ENCODE results near the gene SEPTIN10. TPM values are rescaled to one million over a fixed set of nuclear protein-coding genes. Genes with fewer than 3 reads are reported as not detected.

SEPTIN10 gene
- total and polyA plus RNA-seq, 7 donors = 20.6 to 39.8 (median 32.3) TPM

GRCh38 chr2:109503191-109503590, 110.6 kb downstream of the SEPTIN10 start:
- Histone ChIP-seq H3K27me3 (ENCODE audit: insufficient read depth in 3 of 3, low read length in 2 of 3) (no peaks in the 10 kb centered on the region), H3K4me3 (no peak overlapping the region), H3K36me3 (ENCODE audit: insufficient read depth in 1 of 2, low read depth in 1 of 2) (peaks cover 0 to 7% of the 10 kb centered on the region in 2 donors), H3K4me1 (peaks cover 5% of the 10 kb centered on the region), H3K9me3 (no peaks in the 10 kb centered on the region), H3K27ac (no peak overlapping the region)
- intact Hi-C loops (cut with DNase I) = no loop called here
- no peak for ATAC-seq
- TF ChIP-seq CTCF (IDR thresholded peaks at IDR 0.05) = no peak
- DNase-seq = no peak
- 77 to 83% (median 78%) methylated on average over 5 of the region's 5 CpGs for WGBS, 3 donors

GRCh38 chr2:109501461-109501860, 112.3 kb downstream of the SEPTIN10 start:
- peaks cover 0 to 7% of the 10 kb centered on the region in 2 donors for H3K36me3 ChIP-seq (ENCODE audit: insufficient read depth in 1 of 2, low read depth in 1 of 2)
- H3K4me1 ChIP-seq = peaks cover 14% of the 10 kb centered on the region
- ATAC-seq = no peak
- no peak overlapping the region for H3K27ac ChIP-seq
- H3K27me3 ChIP-seq (ENCODE audit: insufficient read depth in 3 of 3, low read length in 2 of 3) = no peaks in the 10 kb centered on the region
- H3K9me3 ChIP-seq = no peaks in the 10 kb centered on the region
- DNase-seq = no peak
- no peak for TF ChIP-seq CTCF (IDR thresholded peaks at IDR 0.05)
- WGBS, 3 donors = 94 to 95% (median 95%) methylated on average over 21 of the region's 21 CpGs
- intact Hi-C loops (cut with DNase I) = no loop called here
- H3K4me3 ChIP-seq = no peak overlapping the region

- no peak overlapping the region for H3K4me3 ChIP-seq
- ATAC-seq = no peak
- H3K27ac ChIP-seq = no peak overlapping the region
- peaks cover 0 to 7% of the 10 kb centered on the region in 2 donors for H3K36me3 ChIP-seq (ENCODE audit: insufficient read depth in 1 of 2, low read depth in 1 of 2)
- intact Hi-C loops (cut with DNase I) = no loop called here
- 95 to 100% (median 98%) methylated on average over 8 of the region's 8 CpGs for WGBS, 3 donors
- TF ChIP-seq CTCF (IDR thresholded peaks at IDR 0.05) = no peak
- no peaks in the 10 kb centered on the region for H3K27me3 ChIP-seq (ENCODE audit: insufficient read depth in 3 of 3, low read length in 2 of 3)
- H3K4me1 ChIP-seq = peaks cover 14% of the 10 kb centered on the region
- no peak for DNase-seq
- no peaks in the 10 kb centered on the region for H3K9me3 ChIP-seq
These were observed 112.9 kb downstream of the SEPTIN10 start for GRCh38 chr2:109500910-109501309.

- ATAC-seq (no peak), DNase-seq (no peak)
- Histone ChIP-seq H3K27ac (no peak overlapping the region), H3K4me1 (peaks cover 19% of the 10 kb centered on the region), H3K9me3 (no peaks in the 10 kb centered on the region), H3K4me3 (no peak overlapping the region), H3K36me3 (ENCODE audit: insufficient read depth in 1 of 2, low read depth in 1 of 2) (peaks cover 0 to 7% of the 10 kb centered on the region in 2 donors), H3K27me3 (ENCODE audit: insufficient read depth in 3 of 3, low read length in 2 of 3) (no peaks in the 10 kb centered on the region)
- intact Hi-C loops (cut with DNase I) = loop anchor here (5.0 to 10.0 kb wide), 2 partner anchors 117 to 215 kb away; no protein-coding TSS in a partner anchor
- no peak for TF ChIP-seq CTCF (IDR thresholded peaks at IDR 0.05)
- WGBS, 3 donors = 63 to 65% (median 64%) methylated on average over 5 of the region's 5 CpGs
These were observed 114.2 kb downstream of the SEPTIN10 start for GRCh38 chr2:109499566-109499965.

GRCh38 chr2:109498906-109499305, 114.9 kb downstream of the SEPTIN10 start:
- DNase-seq (no peak), ATAC-seq (no peak)
- Histone ChIP-seq H3K9me3 (no peaks in the 10 kb centered on the region), H3K4me3 (no peak overlapping the region), H3K27ac (no peak overlapping the region), H3K4me1 (peaks cover 25% of the 10 kb centered on the region), H3K27me3 (ENCODE audit: insufficient read depth in 3 of 3, low read length in 2 of 3) (no peaks in the 10 kb centered on the region), H3K36me3 (ENCODE audit: insufficient read depth in 1 of 2, low read depth in 1 of 2) (peaks cover 0 to 7% of the 10 kb centered on the region in 2 donors)
- 83 to 85% (median 83%) methylated on average over 15 of the region's 15 CpGs for WGBS, 3 donors
- TF ChIP-seq CTCF (IDR thresholded peaks at IDR 0.05) = no peak
- intact Hi-C loops (cut with DNase I) = loop anchor here (5.0 to 10.0 kb wide), 2 partner anchors 117 to 214 kb away; no protein-coding TSS in a partner anchor
